ENCODE results near the gene YKT6.
"Not testable (repeated sequence)": the region's sequence is repeated elsewhere in the genome, so short reads cannot be mapped to it uniquely, and the experiment has no call there.

The YKT6 gene

DNA sequence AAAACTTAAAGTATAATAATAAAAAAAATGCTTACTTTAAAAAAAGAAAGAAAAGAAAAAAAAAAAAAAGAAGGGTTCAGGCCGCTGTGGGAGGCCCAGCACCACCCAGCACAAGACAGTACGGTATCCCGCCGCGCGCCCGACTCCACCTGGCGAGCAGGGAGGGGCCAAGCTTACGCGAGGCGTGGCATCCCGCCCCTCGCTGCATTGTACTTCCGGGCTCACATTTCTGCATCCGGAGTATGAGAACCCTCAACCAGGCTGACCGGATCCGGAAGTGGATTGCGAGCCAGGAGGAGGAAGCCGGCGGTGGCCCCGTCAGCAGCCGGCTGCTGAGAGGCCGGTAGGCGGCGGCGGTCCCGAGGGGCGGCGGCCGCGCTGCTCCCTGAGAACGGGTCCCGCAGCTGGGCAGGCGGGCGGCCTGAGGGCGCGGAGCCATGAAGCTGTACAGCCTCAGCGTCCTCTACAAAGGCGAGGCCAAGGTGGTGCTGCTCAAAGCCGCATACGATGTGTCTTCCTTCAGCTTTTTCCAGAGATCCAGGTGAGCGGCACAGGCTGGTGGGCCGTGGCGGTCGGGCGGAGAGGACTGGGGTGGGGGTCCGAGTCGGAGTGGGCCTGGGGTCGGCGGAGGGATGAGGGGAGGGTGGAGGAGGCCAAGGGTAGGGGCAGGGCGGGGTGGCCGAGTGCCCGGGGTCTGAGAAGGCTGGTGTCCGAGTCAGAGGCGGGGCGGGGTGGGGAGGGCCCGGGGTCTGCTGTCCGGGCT, at the start of gene YKT6:
Gene YKT6, plus strand, starts transcription at position 280 of the 763 bp plus-strand sequence. Its CDS starts 158 bp downstream, at position 438.
- peak; percentile 99 for DNase-seq

DNA sequence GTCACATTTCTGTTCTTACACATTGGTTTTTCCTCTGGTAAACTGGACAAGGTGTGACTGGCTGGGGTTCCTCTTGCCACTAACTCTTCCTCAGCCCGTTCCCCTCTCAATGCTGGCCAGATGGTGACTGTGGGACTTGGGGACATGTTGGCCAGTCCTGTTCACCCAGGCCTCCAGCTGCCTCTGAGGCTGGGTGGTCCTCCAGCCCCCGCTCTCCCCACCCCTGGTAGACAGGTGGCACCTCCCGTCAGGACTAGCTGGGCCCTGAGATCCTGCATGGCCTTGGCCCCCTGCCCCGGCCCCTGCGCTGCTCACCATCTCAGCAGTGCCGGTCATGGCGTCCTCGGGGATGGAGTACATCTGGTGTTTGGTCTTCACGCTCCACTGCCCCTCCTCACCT, 48.8 kb upstream of the YKT6 start:
- DNase-seq, result no peak

- no peak for DNase-seq
These were observed 47.5 kb upstream of the YKT6 start for GRCh38 chr7:44152971-44153947.

DNA sequence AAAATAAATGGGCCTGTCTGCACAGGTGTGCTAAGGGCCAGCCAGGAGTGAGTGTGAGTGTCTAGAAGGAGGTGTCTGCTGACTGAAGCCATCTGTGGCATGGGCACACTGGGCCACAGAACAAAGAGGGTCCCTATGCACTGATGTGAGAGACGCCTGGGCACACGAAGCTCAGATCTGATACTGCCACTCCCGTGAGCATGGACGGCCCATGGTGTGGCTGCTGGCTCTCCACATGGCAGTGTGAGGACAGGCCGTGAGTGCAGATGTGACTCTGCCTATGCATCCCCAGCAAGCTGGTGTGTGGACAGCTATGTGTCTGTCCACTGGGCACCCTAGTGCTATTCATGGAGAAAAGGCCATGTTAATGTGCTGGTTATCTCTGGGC, 46.8 kb upstream of the YKT6 start:
- no peak for DNase-seq

- no peak for DNase-seq
These were observed 46.1 kb upstream of the YKT6 start for GRCh38 chr7:44154703-44155102.

- no peak for DNase-seq
These were observed 45.3 kb upstream of the YKT6 start for GRCh38 chr7:44155191-44156185.

- no peak for DNase-seq
These were observed 44.2 kb upstream of the YKT6 start for GRCh38 chr7:44156453-44157010.

DNA sequence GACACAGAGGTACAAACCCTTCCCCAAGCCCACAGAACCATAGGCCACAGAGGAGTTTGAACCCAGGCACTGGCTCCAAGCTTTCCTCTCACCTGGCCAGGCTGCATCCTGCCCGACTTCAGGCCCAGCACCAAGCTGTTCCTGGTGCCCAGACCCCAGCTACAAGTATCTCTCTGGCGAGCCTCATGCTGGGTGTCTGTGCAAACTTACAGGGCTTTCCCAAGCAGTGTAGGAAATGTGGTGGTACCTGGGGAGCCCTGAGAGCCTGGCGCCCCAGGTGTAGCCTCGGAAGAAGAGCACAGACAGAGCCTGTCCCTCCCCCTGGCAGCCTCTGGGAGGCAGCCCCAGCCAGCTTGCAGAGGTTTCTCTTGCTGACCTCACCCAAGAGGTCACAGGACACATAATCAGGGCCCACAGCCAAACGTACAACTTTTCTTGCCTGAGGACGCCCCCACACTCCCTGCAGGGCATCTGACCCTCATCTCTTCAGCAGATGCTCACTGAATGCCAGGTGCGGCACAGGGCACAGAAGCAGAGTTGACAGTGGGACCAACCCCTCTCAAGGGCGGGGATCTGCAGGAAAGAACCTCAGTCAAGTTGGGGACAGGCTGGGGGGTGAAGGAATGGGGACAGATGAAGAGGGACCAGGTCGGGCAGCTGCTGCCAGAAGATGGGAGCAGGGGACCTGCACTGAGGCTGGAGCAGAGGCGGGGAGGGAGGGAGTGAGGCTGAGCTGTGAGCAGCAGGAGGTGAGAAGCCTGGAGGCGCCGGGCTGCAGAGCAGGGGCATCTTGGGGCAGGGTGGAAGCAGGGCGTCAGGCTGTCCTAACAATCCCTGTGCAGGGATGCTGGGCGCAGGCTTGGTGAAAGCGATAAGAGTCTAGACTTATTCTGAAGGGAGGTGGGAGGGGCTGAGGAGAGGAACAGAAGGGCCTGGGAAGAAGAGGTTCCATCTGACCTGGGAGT, 43.4 kb upstream of the YKT6 start:
- peak; percentile 64 for DNase-seq

GRCh38 chr7:44158096-44158872, 42.5 kb upstream of the YKT6 start:
- no peak for DNase-seq

DNA sequence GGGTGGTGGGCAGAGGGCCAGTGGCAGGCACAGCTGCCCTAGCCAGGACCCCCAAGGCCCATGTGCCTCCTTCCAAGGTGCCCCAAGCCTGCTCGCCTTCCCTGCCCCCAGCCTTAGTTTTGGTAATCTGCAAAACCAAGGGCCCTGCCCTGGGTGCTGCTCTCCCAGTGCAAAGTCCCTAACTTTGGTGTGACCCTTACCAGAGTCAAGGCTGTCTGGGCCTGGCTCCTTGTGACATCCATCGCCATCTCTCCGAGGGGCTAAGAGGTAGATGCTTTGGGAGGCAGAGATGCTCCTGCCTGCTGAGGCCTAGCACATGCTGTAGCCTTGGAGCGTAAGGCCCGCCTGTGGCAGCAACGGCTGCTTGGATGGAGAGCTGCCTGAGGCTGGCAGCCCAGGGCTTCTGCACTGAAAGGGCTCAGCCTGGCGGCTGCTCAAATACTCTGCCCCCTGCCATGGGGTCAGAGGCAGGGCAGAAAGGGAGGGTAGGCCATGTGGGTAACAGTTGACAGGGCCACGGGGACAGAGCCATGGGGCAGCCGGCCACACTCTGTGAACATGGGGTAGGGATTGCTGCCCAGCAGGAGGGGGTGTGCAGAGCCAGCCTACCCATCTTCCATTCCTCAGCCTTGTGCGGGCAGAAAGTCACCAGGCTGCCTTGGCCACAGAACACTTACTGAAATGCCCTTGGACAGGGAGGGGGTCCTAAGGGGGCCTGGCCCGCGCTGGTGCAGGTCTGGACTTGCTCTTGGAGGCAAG, 41.7 kb upstream of the YKT6 start:
- no peak for DNase-seq

- DNase-seq, result no peak
These were observed 40.8 kb upstream of the YKT6 start for GRCh38 chr7:44159824-44160630.

- DNase-seq, result no peak
These were observed 39.4 kb upstream of the YKT6 start for GRCh38 chr7:44161371-44161770.

DNA sequence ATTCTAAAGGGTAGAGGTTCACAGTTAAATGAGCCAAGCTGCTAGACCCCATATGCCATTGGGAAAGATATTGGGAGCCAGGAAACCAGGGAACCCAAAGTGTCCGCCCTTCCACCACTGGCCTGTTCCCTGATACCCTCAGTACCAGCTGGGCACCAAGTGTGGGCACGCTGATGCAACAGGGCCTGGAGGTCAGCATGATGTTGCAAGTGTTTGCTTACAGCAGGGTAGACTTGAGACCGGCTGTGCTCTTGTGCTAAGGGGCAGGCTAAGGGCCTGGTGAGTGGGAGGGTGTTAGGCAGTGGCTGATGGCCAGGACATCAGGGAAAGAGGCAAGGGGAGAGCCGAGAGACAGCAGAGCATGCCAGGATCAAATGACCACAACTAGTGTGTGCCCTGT, 38.6 kb upstream of the YKT6 start:
- no peak for DNase-seq

DNA sequence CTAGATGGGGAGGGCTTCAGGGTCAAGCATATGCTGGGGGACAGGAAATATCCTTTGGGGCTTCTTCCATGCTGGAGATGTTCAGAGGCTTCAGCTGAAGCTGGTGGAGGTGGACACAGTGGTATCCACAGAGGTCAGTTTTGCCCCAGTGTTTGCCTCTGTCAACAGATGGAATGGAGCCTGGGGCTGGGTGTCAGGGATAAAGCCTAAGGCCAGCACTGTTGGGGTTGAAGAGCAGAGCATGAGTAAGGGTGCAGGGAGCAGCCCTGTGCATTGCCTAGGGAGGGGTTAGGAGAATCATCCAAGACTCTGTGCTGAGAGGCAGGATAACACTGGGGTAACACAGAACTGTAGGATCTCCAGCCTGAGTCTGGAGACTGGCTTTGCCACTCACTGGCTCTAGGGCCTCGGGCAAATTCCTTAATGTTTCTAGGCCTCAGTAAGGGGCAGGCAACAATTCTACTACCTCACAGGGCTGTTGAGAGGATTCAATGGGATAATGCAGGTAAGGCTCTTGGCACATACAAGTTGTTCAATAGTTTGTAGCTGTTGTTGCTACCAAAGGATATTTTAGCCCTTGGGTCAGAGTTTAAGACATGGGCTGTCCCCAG, 37.9 kb upstream of the YKT6 start:
- no peak for DNase-seq

DNA sequence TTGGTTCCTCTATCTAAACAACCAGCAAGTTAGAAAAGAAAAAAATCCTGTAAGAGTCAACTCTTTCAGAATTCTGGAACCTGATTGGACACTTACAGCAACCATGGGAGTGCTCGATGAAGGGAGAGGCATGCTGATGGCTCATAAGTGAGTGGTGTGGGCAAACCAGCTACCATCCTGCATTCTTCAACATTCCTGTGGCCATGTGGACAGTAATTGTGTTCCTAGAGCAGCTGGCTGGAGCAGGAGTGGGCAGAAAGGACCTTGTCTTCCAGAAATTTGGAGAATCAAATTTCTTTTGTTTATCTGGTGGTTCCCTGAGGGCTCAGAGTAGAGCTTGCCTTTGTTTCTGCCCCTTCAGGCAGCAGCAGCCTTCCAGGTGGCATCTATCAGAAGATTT, 37.2 kb upstream of the YKT6 start:
- DNase-seq, result no peak

- DNase-seq, result peak; percentile 38
These were observed 32.9 kb upstream of the YKT6 start for GRCh38 chr7:44167920-44168319.

DNA sequence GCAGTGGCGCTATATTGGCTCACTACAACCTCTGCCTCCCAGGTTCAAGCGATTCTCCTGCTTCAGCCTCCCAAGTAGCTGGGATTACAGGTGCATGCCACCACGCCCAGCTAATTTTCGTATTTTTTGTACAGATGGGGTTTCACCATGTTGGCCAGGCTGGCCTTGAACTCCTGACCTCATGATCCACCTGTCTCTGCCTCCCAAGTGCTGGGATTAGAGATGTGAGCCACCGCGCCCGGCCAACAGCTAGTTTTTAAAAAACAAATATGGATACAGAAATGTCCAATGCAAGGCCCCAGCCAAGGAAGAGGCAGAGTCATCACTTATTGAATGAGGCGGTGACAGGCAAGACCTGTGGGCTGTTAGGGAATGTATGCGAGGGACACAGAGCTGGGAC, 28.9 kb upstream of the YKT6 start:
- DNase-seq, result not testable (repeated sequence)

GRCh38 chr7:44172352-44172751, 28.4 kb upstream of the YKT6 start:
- DNase-seq, result no peak
